Vagina (tissue), 2 donors: ENCODE measurements around the gene MALRD1.

Experiments
- CTCF ChIP-seq, 3 experiments: fragments of 450-650 bp in 2 of 3; fragments of 200-600 bp in 1 of 3; sonication (generic) in 1 of 3; IDR thresholded peaks; one replicate each; pipeline ENCODE4 v1.5.1; 2017 to 2019; ENCODE audit warnings: antibody characterized with exemption in 3 of 3, mild to moderate bottlenecking in 2 of 3, moderate library complexity in 2 of 3
- POLR2A ChIP-seq, 2 donors: fragments of 450-650 bp; IDR thresholded peaks; one replicate each; pipeline ENCODE4 v1.6.1; 2017; ENCODE audit warnings: antibody characterized with exemption in 2 of 2, mild to moderate bottlenecking in 2 of 2, moderate library complexity in 2 of 2
- POLR2AphosphoS5 ChIP-seq, 2 donors: sonication (generic); formaldehyde crosslinking; IDR thresholded peaks; one replicate each; pipeline ENCODE4 v1.9.0; 2017; ENCODE audit warnings: antibody characterized with exemption in 2 of 2, mild to moderate bottlenecking in 2 of 2, low read depth in 1 of 2; ENCODE audit not compliant: insufficient read depth in 1 of 2

- TF ChIP-seq CTCF (IDR thresholded peaks at IDR 0.05) (no peak), POLR2A (IDR thresholded peaks at IDR 0.05) (no peak), POLR2AphosphoS5 (IDR thresholded peaks at IDR 0.05; ENCODE audit: insufficient read depth in 1 of 2, low read depth in 1 of 2) (no peak)
Measured at GRCh38 chr10:19706904-19707303, 658.3 kb downstream of the MALRD1 start.
